HG03280 (cell line): ENCODE data around the gene CHST11.

ENCODE experiments used
- ATAC-seq: cut with Tn5 transposase; IDR thresholded peaks from one replicate; pipeline ENCODE4 v1.9.1; 2021; ENCODE audit warnings: mild to moderate bottlenecking, moderate library complexity; ENCODE audit not compliant: unreplicated experiment

Gene CHST11

DNA sequence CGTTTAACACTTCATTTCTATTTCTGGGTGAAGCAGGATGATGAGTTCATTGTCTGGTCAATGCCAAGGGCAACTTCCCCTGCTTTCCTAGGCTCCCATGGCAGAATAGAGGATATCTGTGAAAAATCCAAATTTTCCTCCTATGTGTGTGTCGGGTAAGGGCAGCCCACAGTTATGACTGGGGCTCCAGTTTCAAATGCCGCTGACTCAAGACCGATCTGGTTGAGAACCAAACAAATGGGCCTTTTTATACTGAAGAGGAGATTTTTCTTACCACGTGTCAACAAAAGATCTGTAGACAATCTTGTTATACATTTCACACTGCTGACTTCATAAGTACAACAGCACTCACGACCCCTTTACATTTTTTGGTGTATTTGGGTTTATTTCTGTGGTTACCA lies 120.8 kb downstream of the CHST11 start:
- no peak for ATAC-seq

DNA sequence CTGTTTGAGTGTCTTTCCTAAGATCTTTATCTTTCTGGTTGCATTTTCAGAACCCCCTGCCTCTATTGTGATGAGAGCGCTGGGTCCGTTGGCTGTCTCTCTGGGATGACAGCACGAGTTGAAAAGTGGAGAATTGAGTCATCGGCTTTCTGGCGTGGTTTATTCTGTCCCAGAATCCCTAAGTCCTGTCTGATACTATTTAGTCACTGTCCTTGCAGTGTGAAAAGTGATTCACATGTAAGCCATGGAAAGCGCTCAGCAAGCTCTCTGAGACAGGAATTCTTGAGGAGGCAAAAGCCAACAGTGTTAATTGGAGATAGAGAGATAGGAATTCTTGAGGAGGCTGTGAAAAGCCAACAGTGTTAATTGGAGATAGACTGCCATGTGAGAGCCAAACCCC lies 121.7 kb downstream of the CHST11 start:
- ATAC-seq, result no peak

DNA sequence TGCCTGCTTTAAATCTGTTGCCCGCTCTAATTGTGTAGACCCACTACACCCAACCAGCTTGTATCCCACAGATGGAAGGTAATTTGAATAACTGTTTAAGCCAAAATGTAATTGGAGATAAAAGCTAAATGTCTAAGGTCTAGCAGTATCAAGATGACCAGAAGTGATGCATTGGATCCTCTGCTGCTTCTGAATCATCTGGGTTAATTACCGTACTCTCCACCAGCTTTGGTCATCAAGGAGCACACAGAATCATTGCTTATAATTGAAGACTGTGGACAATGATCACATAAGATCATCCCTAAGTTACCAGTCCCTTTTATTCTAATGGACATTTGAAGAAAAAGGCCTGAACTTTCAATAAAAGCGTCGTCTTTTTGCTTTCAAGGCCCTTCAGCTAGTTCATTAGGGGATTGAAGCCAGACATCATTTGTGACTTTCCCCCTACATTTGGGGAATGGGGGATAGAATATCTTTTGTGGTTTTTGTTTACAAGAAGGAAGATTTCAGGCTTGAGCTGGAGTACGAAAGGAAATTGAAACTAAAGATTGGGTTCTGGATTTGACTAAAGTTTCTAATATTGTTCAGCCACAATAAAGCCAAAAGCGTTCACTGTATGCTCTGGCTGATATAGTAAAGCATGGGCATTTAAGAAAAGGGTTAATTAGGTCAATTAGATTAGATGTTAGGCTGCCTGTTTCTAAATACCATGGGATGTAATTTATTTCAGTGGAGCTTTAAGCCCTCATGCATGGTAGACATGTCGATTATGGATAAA lies 123.2 kb downstream of the CHST11 start:
- ATAC-seq, result peak; percentile 36

DNA sequence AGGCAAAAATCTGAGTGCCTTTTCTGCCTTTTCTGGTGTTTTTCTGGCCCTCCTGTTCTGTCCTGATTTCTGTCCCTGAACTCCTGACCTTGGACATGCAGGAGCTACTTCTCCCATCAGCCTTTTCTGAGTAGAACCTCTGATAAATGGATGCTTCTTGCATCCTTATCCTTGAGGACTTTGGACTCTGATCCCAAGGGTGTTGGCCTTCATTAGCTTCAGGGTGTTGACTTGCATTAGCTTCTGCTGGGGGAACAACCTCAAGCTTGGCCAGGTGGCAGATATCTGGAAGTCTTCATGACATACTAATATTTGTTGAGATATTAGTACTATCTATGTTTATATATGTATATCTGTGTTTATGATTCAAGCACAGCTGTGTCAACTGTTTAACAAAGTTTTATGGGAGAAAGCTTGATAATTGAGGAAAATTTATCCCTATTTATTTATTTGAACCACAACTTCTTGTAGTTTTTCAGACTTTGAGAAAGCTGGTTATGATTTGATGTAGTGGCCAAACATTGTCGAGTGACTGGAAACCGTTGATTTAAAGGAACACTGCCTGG lies 124.3 kb downstream of the CHST11 start:
- ATAC-seq, result no peak

DNA sequence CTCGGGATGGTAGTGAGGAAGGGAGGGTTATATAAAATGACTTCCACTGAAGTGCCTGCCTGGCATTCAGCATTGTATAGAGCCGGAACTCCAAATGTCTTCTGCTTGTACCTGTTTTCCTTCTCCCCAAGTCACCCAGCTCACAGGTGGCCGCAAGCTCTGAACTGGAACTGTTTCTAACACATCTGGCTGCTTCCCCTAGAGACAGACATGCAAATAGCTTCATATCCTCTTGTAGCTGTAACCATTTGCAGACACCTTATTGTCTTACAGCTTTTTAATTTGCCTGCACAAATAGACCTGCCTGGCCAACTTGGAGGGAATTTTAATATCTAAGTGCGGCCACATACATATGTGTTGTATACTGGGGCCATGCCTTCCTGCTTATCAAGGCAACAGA lies 126.0 kb downstream of the CHST11 start:
- ATAC-seq, result peak; percentile 80

DNA sequence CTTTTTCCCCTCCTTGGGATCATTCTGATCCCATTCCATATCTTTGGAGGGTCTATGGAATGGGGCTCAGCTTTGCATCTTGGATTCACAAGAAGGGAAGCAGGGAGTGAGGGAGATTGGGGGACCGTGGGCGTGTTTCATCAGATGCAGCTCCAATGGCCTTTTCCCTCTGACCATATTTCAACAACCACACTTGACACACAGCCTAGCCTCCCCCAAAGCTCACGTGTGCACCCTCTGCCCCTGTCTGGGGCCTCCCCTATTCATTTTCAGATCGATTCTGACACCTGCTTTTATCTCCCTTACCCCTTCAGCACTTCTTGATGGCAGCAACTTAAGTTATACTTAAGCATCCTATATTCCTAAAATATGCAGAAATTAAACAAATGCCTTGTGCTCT lies 126.6 kb downstream of the CHST11 start:
- ATAC-seq, result peak; percentile 53

DNA sequence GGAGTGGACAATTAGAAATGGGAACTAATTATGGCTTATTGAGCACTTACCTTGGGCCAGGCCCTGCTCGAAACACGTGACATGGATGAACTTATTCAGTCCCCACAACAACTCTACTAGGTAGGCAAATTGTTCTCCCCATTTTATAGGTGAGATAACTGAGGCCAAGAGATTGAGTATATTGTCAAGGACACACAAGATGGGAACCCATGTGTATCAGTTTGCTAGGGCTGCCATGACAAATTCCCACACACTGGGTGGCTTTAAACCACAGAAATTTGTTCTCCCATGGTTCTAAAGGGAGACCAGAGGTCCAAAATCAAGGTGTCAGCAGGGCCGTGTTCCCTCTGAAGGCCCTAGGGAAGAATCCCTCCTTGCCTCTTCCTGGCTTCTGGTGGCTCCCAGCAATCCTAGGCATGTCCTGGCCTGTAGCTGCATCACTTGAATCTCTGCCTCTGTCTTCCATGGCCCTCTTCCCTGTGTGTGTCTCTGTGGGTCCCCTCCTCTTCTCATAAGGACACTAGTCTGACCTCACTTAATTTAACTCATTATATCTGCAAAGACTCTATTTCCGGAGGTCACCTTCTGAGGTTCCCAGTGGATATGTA lies 128.8 kb downstream of the CHST11 start:
- no peak for ATAC-seq

DNA sequence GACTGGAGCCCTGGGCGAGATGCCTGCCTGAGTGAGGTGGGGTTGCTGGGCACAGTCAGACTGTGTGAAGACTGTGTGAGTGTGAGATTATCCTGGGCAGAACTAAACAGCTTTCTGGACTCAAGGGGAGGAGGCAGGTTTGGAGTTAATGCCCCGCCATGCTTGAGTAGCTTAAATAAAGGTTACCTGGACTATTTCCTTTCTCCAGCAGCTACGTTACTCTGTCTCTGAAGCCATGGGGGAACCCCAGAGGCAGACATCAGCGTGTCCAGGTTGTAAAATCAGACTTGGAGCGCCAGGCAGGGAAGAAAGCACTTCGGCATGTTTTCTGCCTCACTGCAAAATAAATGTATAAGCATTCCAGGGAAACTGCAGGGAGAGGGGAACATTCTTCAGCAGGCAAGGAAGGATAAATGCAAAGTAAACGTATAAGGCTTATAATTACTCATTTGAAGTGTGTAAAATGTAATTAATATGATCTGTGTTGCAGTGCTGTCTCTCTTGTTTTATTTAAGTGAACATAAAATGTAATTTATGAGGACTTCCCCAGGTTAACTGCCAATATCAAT lies 129.7 kb downstream of the CHST11 start:
- ATAC-seq, result no peak

DNA sequence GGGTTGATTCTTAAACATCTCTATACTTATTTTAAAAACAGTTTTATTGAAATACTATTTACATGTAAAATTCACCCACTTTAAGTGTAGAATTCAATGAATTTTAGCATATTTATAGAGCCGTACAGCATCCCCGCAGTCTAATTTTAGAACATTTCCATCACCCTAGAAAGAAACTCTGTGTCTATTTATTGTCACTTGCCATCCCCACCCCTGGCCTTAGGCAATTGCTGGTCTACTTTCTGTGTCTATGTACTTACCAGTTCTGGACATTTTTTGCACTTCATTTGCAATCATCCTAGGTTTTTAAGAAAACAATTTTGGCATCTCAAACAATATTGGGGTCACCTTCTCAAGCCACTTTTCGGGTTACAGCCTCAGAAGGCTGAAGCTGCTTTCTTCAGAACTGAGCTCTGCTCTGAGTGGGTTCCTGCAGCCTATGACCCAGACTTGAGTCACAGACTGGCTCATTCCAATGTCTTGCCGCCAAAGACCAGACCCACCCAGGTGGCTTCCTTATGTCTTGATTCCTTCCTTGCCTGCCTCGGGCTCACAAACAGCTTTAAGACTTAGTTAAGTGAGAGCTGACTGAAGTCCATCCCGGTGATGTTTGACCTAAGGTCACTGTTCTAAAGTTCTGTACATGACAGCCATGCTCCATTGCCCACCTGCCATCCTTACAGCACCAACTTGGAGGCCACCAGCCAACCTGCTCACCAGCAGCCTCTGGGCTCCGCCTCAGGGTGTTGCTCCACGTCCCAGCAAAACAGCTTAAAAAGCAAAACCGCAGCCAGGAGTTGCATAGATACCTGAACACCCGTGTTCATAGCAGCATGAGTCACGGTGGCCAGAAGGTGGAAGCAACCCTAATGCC lies 131.5 kb downstream of the CHST11 start:
- no peak for ATAC-seq

DNA sequence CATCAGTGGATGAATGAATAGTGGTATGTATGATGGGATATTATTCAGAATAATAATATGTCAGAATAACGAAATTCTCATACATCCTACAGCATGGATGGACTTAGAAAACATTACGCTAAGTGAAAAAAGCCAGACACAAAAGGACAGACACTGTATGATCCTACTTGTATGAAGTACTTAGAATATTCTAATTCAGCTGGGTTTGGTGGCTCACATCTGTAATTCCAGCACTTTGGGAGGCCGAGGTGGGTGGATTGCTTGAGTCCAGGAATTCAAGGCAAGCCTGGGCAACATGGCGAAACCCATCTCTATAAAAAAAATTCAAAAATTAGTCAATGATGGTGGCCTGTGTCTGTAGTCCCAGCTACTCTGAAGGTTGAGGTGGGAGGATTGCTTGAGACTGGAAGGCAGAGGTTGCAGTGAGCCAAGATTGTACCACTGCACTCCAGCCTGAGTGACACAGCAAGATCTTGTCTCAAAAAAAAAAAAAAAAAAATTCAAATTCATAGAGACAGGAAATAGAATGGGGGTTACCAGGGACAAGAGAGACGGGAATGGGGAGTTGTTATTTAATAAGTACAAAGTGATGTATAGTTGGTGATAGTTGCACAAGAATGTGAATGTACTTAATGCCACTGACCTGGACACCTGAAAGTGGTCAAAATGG lies 132.3 kb downstream of the CHST11 start:
- ATAC-seq, result no peak

DNA sequence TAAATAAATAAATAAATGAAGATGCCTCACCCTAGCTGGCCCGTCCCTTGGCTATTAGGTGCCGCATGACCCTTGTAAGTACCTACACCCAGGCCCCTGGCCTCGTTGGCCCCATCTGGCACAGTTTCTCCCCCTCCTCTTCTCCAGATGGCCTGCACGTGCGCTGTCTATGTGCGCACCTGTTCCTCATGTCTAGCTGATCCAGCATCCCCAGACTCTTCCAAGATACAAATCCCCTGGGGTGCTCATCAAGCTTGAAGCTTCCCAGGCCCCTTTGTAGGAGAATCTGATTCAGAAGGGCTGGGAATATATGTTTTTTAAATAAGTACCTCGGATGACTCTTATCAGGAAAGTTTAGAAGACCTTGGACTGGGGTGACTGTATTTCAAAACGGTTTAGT lies 133.3 kb downstream of the CHST11 start:
- no peak for ATAC-seq

DNA sequence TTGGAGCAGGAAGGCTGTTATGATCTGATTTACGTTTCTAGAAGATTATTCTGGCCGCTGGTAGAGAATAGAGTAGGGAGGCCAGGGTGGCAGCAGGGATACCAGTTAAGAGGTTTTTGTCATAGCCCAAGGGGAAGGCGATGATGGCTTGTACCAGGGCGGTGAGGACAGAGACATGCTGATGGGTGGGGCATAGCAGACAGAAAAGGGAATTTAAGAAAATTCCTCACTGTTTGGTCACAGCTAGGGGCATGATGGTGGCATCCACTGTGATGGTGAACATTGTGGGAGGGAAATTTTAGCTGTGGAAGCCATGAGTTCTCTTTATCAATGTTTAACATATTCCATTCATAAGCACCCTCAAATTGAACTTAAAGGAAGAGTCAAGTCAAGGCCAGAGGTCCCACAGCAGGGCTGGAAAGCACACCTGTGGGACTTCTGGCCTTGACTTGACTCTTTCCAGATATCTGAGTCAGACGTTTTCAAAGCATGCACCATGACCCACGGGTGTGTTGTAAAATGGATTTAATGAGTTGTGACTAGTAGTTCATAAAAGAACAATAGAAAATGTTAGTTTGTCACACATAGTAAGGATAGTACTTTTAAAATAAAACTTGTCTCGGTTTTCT lies 134.6 kb downstream of the CHST11 start:
- no peak for ATAC-seq

DNA sequence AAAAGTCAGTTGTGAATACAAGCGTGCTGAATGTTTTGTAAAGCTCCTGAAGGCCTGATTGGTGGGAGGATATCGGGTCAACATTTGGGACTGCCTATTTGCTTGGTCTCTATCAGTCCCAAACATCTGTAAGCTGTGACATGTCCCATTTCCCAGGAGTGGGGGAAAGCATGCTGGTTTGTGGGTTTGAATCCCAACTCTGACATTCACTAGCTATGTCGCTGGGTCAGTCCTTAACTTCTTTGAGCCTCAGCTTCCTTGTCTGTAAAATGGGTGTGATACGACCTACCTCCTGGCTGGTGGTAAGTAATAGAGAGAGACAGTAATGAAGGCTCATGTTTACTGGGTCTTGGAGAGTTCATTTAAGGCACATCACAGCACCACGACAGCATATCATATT lies 136.7 kb downstream of the CHST11 start:
- ATAC-seq, result no peak

DNA sequence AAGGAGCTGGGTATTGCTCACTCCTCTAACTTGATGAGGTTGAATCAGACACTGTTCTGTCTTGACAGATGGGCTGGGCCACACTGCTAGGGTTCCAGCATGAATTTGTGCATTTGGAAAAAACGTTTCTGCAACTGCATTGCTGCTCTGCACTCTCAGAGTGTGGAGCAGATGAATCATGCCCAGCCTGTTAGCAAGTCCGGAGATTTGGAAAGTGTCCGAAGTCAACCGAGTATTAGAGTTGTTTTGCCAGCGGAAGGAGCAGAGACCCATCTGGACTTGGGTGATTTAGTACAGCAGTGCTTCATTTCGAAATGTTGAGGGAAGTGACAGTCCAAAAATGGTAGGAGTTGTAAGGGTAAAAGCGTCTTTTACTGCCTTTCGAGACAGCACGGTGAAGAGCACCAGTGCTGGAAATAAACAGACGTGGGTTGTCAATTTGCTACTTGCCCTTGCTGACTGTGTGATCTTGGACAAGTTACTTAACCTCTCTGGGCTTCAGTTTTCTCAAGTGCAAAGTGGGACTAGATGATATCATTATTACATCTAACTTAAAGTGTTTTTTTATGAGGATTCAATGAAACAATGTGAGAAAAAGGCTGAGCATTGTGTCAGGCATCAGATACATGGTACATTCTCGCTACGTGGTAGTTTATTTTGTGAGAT lies 139.5 kb downstream of the CHST11 start:
- ATAC-seq, result no peak

DNA sequence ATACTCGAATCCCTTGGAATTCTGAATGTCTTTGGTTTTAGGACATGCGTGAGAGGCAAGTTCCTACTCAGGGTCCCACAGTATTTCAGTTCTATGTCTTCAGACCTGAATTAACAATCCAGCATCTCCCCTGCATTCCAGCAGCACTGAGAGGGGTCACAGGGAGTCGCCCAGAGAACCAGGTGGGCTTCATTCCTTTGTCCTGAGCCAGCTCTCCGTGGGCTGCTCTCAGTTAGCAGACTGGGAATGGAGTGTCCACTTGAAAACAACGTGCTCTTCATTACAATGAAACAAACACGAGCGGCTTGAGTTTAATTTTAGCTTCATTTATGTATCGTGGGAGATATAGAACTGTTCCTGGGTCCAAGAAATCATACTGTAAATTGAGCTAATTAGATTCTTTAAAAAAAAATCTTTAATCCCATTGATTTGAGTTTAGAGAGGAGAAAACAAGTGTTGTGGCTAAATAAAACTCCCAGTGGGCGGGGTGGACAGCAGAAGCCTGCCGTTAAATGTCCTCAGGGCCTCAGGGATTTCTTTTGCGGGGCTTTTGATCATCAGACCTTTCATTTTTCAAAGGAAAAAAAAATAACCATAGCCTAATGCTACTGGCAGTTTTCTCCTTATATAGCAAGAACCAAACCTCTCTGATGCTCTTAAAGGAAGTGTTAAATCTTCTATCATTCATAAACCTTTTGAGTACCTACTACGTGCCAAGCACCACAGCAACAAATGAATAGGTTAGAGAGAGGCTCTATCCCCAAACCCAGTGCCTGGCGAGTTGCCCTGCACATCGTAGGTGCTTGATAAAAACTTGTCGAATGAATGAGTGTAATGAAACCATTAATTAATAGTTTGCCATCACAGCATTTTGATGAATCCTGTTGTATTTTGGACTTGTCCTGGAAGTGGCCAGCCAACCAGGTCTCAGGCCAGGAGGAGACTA lies 140.4 kb downstream of the CHST11 start:
- ATAC-seq, result no peak

DNA sequence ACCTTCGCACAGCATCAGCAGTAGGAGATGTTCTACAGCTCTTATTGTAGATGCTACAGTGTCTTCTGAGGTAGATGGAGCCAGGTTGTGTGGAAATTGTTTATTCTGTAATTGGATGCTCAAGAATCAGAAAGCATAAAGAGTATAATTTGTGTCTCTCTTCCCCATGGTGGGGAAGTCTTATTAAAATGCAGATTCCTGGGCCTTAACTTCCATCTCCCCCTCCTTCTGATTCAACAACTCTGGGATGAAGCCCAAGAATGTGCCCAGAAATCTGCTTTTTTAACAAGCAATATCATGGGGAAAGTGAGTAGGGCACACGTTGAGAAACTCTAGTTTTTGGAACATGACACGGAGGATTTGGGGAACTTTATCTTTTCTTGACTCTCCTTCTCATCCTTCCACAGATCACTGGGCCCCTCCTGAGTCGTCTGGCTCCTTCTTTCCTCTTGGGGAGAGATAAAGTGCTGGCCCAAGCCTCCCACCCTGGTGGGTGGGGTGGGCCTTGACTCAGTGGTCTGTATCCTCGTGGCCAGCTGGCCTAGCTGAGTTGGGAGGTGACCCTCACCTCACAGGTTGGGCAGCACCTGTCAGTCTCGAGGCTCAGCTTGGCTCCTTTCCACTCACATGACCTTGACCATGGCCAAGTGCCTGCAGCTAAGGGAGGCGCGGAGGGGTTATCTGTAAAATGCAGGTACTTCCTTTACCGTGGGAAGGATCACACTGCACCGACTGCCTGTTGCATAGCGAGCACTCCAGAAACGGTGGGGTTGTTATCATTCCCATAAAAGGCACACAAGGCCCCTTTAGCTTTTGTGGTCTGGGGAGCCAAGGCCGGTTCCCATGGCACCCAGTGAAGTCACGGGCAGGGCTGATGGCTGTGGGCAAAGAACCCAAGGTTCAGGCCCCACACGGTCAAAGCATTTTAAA lies 141.9 kb downstream of the CHST11 start:
- no peak for ATAC-seq

DNA sequence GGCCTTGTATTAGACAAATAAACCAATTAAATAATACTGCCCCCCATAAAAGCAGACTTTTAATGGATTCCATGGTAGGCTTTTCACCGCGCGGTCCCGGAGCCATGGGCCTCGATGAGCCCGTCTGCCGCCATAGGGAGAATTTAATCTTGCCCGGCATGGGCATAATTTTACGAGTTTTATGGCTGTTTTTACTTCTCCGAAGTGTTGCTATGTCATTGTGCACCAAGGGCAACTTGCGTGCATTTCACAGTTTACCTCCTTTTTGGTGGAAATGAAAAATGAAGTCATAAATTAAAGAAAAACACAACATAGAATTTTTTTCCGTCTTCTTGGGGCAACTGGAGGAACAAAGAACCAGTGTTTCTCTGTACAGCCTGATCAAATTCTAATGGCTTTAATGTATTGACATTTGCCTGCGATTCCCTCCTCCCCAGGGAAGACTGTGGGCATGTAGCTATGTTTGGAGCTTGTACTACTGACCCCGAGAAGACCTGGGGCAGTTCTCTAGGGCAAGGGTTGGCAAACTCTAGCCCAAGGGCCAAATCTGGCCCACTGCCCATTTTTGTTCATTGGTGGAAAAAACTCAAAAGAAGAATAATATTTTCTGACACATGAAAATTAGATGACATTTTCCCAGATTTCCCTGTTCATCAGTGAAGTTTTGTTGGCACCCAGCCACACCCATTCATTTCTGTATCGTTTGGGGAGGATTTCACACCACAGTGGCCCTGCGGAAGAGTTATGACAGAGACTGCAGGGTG lies 142.7 kb downstream of the CHST11 start:
- ATAC-seq, result no peak
